Measurements from ENCODE around the gene LUZP2.
"Not testable (repeated sequence)": the region's sequence is repeated elsewhere in the genome, so short reads cannot be mapped to it uniquely, and the experiment has no call there.

Gene LUZP2

DNA sequence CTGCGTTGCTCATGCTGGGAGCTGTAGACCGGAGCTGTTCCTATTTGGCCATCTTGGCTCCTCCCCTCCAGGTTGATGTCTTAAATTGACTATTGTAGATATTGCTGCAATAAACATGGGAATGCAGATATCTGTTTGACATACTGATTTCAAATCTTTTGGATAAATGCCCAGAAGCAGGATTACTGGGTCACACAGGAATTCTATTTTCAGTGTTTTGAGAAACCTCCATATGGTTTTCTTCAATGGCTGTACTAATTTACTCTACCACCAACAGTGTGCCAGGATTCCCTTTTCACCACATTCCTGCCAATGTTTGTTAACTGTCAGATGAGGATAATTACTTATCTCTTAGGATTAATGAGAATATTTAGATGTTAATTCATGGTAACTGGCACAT is 467.0 kb downstream of the LUZP2 start:
- Histone ChIP-seq H3K27ac (ENCODE audit: low read depth, low read length, poor library complexity, severe bottlenecking) (no peak overlapping the region), H3K4me3 (ENCODE audit: low read depth, low read length, poor library complexity, severe bottlenecking) (no peak overlapping the region), H3K27me3 (ENCODE audit: insufficient read depth, low read length) (no peaks in the 10 kb centered on the region), H3K79me2 (ENCODE audit: insufficient read depth, low read length) (no peaks in the 10 kb centered on the region), H2AFZ (ENCODE audit: low read length) (no peak overlapping the region), H4K20me1 (ENCODE audit: insufficient read depth, low read length) (no peaks in the 10 kb centered on the region), H3K4me1 (ENCODE audit: insufficient read depth, low read length, severe bottlenecking) (no peaks in the 10 kb centered on the region), H3K9me3 (ENCODE audit: low read length) (no peaks in the 10 kb centered on the region), H3F3A (ENCODE audit: insufficient read depth, low read length) (no peaks in the 10 kb centered on the region), H3K9ac (ENCODE audit: low read length) (no peak overlapping the region), H3K4me2 (ENCODE audit: low read length) (no peak overlapping the region), H3K36me3 (ENCODE audit: insufficient read depth, low read length) (no peaks in the 10 kb centered on the region), H3K9me2 (ENCODE audit: low read depth, low read length) (no peaks in the 10 kb centered on the region)
- TF ChIP-seq, protein P1, sequence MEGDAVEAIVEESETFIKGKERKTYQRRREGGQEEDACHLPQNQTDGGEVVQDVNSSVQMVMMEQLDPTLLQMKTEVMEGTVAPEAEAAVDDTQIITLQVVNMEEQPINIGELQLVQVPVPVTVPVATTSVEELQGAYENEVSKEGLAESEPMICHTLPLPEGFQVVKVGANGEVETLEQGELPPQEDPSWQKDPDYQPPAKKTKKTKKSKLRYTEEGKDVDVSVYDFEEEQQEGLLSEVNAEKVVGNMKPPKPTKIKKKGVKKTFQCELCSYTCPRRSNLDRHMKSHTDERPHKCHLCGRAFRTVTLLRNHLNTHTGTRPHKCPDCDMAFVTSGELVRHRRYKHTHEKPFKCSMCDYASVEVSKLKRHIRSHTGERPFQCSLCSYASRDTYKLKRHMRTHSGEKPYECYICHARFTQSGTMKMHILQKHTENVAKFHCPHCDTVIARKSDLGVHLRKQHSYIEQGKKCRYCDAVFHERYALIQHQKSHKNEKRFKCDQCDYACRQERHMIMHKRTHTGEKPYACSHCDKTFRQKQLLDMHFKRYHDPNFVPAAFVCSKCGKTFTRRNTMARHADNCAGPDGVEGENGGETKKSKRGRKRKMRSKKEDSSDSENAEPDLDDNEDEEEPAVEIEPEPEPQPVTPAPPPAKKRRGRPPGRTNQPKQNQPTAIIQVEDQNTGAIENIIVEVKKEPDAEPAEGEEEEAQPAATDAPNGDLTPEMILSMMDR (IDR thresholded peaks at IDR 0.05; ENCODE audit: low read length), result no peak
- TF ChIP-seq EZH2 (IDR thresholded peaks at IDR 0.05; ENCODE audit: borderline replicate concordance, low read length), result no peak

DNA sequence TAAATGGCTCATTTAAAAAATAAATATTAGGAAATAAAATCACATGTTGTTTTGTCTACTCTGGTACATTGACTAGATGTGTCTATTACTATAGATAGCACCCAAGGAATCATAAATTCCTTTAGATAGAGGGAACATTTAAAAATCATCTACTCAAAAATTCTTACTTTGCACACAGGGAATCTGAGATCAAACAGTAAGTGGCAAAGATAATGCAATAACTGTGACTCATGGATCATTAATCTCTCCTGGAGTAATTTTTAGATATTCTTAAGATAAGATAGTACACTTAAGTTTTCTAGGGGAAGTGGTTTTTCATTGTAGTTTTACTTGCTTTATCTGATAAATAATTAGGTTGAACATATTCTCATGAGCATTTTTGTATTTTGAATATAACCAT is 468.9 kb downstream of the LUZP2 start:
- TF ChIP-seq, protein P1 (IDR thresholded peaks at IDR 0.05; ENCODE audit: low read length), result no peak
- no peak for TF ChIP-seq EZH2 (IDR thresholded peaks at IDR 0.05; ENCODE audit: borderline replicate concordance, low read length)
- Histone ChIP-seq H3K9me2 (ENCODE audit: low read depth, low read length) (no peaks in the 10 kb centered on the region), H4K20me1 (ENCODE audit: insufficient read depth, low read length) (no peaks in the 10 kb centered on the region), H3K4me2 (ENCODE audit: low read length) (no peak overlapping the region), H3K9me3 (ENCODE audit: low read length) (no peaks in the 10 kb centered on the region), H3K27ac (ENCODE audit: low read depth, low read length, poor library complexity, severe bottlenecking) (no peak overlapping the region), H3K27me3 (ENCODE audit: insufficient read depth, low read length) (no peaks in the 10 kb centered on the region), H3K36me3 (ENCODE audit: insufficient read depth, low read length) (no peaks in the 10 kb centered on the region), H3K79me2 (ENCODE audit: insufficient read depth, low read length) (no peaks in the 10 kb centered on the region), H3F3A (ENCODE audit: insufficient read depth, low read length) (no peaks in the 10 kb centered on the region), H3K9ac (ENCODE audit: low read length) (no peak overlapping the region), H3K4me1 (ENCODE audit: insufficient read depth, low read length, severe bottlenecking) (no peaks in the 10 kb centered on the region), H3K4me3 (ENCODE audit: low read depth, low read length, poor library complexity, severe bottlenecking) (no peak overlapping the region), H2AFZ (ENCODE audit: low read length) (no peak overlapping the region)

DNA sequence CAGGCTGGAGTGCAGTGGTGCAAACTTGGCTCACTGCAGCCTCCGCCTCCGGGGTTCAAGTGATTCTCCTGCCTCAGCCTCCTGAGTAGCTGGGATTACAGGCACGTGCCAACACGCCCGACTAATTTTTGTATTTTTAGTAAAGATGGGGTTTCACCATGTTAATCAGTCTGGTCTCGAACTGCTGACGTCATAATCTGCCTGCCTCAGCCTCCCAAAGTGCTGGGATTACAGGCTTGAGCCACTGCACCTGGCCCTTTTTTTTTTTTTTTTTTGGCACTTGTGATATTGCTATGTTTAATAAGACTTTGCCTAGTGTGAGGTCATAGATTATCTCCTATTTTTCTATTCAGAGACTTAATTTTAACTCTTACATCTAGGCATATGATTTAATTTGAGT is 497.1 kb downstream of the LUZP2 start:
- not testable (repeated sequence) for H3K27me3 ChIP-seq (ENCODE audit: insufficient read depth, low read length); H3K27ac ChIP-seq (ENCODE audit: low read depth, low read length, poor library complexity, severe bottlenecking); H3K9me3 ChIP-seq (ENCODE audit: low read length); H3K9me2 ChIP-seq (ENCODE audit: low read depth, low read length); H2AFZ ChIP-seq (ENCODE audit: low read length); H3K4me1 ChIP-seq (ENCODE audit: insufficient read depth, low read length, severe bottlenecking); H4K20me1 ChIP-seq (ENCODE audit: insufficient read depth, low read length); H3K4me2 ChIP-seq (ENCODE audit: low read length); H3K79me2 ChIP-seq (ENCODE audit: insufficient read depth, low read length); H3K9ac ChIP-seq (ENCODE audit: low read length); H3K36me3 ChIP-seq (ENCODE audit: insufficient read depth, low read length); H3K4me3 ChIP-seq (ENCODE audit: low read depth, low read length, poor library complexity, severe bottlenecking); H3F3A ChIP-seq (ENCODE audit: insufficient read depth, low read length)

DNA sequence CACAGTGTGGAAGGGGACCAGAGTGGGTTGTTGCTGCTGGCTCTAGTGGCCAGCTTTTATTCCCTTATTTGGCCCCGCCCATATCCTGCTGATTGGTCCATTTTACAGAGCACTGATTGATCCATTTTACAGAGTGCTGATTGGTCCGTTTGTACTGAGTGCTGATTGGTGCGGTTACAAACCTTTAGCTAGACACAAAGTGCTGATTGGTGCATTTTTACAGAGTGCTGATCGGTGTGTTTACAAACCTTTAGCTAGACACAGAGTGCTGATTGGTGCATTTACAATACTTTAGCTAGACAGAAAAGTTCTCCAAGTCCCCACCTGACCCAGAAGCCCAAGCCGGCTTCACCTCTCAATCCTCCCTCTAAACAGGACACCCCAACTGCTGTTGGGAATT is 503.1 kb downstream of the LUZP2 start:
- H3K9me2 ChIP-seq (ENCODE audit: low read depth, low read length); H3K27me3 ChIP-seq (ENCODE audit: insufficient read depth, low read length); H4K20me1 ChIP-seq (ENCODE audit: insufficient read depth, low read length); H3K4me2 ChIP-seq (ENCODE audit: low read length); H3F3A ChIP-seq (ENCODE audit: insufficient read depth, low read length); H3K36me3 ChIP-seq (ENCODE audit: insufficient read depth, low read length); H2AFZ ChIP-seq (ENCODE audit: low read length); H3K4me1 ChIP-seq (ENCODE audit: insufficient read depth, low read length, severe bottlenecking); H3K9ac ChIP-seq (ENCODE audit: low read length); H3K27ac ChIP-seq (ENCODE audit: low read depth, low read length, poor library complexity, severe bottlenecking); H3K9me3 ChIP-seq (ENCODE audit: low read length); H3K4me3 ChIP-seq (ENCODE audit: low read depth, low read length, poor library complexity, severe bottlenecking); H3K79me2 ChIP-seq (ENCODE audit: insufficient read depth, low read length): not testable (repeated sequence)
